GM12878 (cell line): Measurements from ENCODE around the gene IQGAP3. TPM values are rescaled to one million over a fixed set of nuclear protein-coding genes. Genes with fewer than 3 reads are reported as not detected.
A peak's percentile ranks its signal among the peaks of the same experiment; 100 is the strongest.

Source experiments
- ATAC-seq: fragments of 200-7000 bp; cut with Tn5 transposase; 3 replicates; pipeline ENCODE4 v1.9.1; 2020; ENCODE audit warnings: mild to moderate bottlenecking, moderate library complexity
- BruUV-seq: library from RNA; stranded (reverse); fragments of 400-500 nt; replicated peaks from 2 replicates; lab custom pipeline; 2021; lab: Mats Ljungman, UMichigan
- CTCF ChIA-PET: fragments of 300-600 bp; sonication (Branson Sonifier 250); formaldehyde crosslinking; extraction: SDS; loops from one replicate; lab custom pipeline; 2021; ENCODE audit warnings: inconsistent platforms; lab: Yijun Ruan, JAX
- POLR2A ChIA-PET: fragments of 350-600 bp; formaldehyde crosslinking; extraction: SDS; loops from one replicate; lab custom pipeline; 2021; ENCODE audit warnings: inconsistent platforms; lab: Charles Lee
- RAD21 ChIA-PET: fragments of 300-600 bp; sonication (Branson Sonifier 250); formaldehyde crosslinking; loops from one replicate; lab custom pipeline; 2023; ENCODE audit warnings: antibody characterized with exemption; ENCODE audit not compliant: unreplicated experiment; lab: Charles Lee
- SMC1A ChIA-PET: fragments of 300-600 bp; sonication (Branson Sonifier 250); formaldehyde crosslinking; loops from one replicate; lab custom pipeline; 2023; ENCODE audit not compliant: unreplicated experiment, uncharacterized antibody; lab: Charles Lee
- DNase-seq: peaks from one replicate; pipeline ENCODE4 v3.0.0-alpha.2; 2011; ENCODE audit warnings: low read depth, low spot score
- FAIRE-seq: peaks from 3 replicates; lab custom pipeline; 2011; peaks lifted over from hg19 to GRCh38; lab: Jason Lieb, UNC
- H2AFZ ChIP-seq: 2 replicates; pipeline ENCODE4 v1.6.0; 2011; ENCODE audit warnings: low read depth, low read length, control low read depth; ENCODE audit not compliant: control insufficient read depth
- H3K27ac ChIP-seq: 2 replicates; pipeline ENCODE4 v1.5.1; 2011; ENCODE audit warnings: control low read depth; ENCODE audit not compliant: control insufficient read depth, insufficient read depth
- H3K27me3 ChIP-seq, 2 experiments: replicated peaks in 1 of 2; 2 replicates each; pipeline versions ENCODE4 v1.6.0 to v1.6.1; 2011; ENCODE audit warnings: low read length in 1 of 2; ENCODE audit not compliant: control insufficient read depth in 2 of 2, insufficient read depth in 2 of 2
- H3K36me3 ChIP-seq, 2 experiments: 2 replicates each; pipeline ENCODE4 v1.5.1; 2011; ENCODE audit warnings: low read length in 1 of 2; ENCODE audit not compliant: control insufficient read depth in 2 of 2, insufficient read depth in 2 of 2
- H3K4me1 ChIP-seq: 2 replicates; pipeline ENCODE4 v1.6.1; 2011; ENCODE audit warnings: mild to moderate bottlenecking, low read length, moderate library complexity, mixed read lengths; ENCODE audit not compliant: control insufficient read depth, insufficient read depth
- H3K4me2 ChIP-seq: 2 replicates; pipeline ENCODE4 v1.6.0; 2011; ENCODE audit warnings: control low read depth; ENCODE audit not compliant: control insufficient read depth, insufficient read depth
- H3K4me3 ChIP-seq: fragments of 200-600 bp; sonication (generic); 2 replicates; pipeline ENCODE4 v1.5.1; 2016
- H3K79me2 ChIP-seq: 2 replicates; pipeline ENCODE4 v1.6.0; 2011; ENCODE audit warnings: low read length; ENCODE audit not compliant: control insufficient read depth, insufficient read depth
- H3K9ac ChIP-seq: 2 replicates; pipeline ENCODE4 v1.8.0; 2011; ENCODE audit warnings: low read length, control low read depth, mixed read lengths; ENCODE audit not compliant: control insufficient read depth, insufficient read depth
- H3K9me3 ChIP-seq: replicated peaks from 3 replicates; pipeline ENCODE4 v1.5.1; 2011; ENCODE audit warnings: mild to moderate bottlenecking, low read length; ENCODE audit not compliant: control insufficient read depth, insufficient read depth
- H4K20me1 ChIP-seq: 2 replicates; pipeline ENCODE4 v1.6.0; 2011; ENCODE audit not compliant: control insufficient read depth, insufficient read depth
- ATF7 ChIP-seq: fragments of 450-650 bp; IDR thresholded peaks from 2 replicates; pipeline ENCODE4 v1.6.1; 2016; ENCODE audit warnings: low read depth, mild to moderate bottlenecking
- BMI1 ChIP-seq: fragments of 450-650 bp; IDR thresholded peaks from 2 replicates; pipeline ENCODE4 v1.6.1; 2016; ENCODE audit warnings: mild to moderate bottlenecking, moderate library complexity, borderline replicate concordance
- ETV6 ChIP-seq, 2 experiments: fragments of 450-650 bp in 1 of 2; IDR thresholded peaks in 1 of 2; conservative IDR thresholded peaks in 1 of 2; 2 replicates each; pipeline ENCODE4 v1.6.1; 2014; ENCODE audit warnings: antibody characterized with exemption in 1 of 2, borderline replicate concordance in 1 of 2, low read depth in 1 of 2, mild to moderate bottlenecking in 1 of 2, moderate library complexity in 1 of 2
- HDAC6 ChIP-seq: fragments of 200-600 bp; sonication (generic); IDR thresholded peaks from one replicate; pipeline ENCODE4 v1.8.0; 2017; ENCODE audit warnings: antibody characterized with exemption; ENCODE audit not compliant: unreplicated experiment
- NR2C2 ChIP-seq: IDR thresholded peaks from 2 replicates; pipeline ENCODE4 v1.6.1; 2011; ENCODE audit warnings: borderline replicate concordance, low read depth; ENCODE audit not compliant: control insufficient read depth, insufficient read length
- STAT3 ChIP-seq: IDR thresholded peaks from 2 replicates; pipeline ENCODE4 v1.6.1; 2011; ENCODE audit warnings: low read depth, low read length, improper control_type of control experiment
- YBX1 ChIP-seq: fragments of 450-650 bp; IDR thresholded peaks from 2 replicates; pipeline ENCODE4 v1.6.1; 2016; ENCODE audit warnings: antibody characterized with exemption
- WGBS: methylation state at CpG from one replicate; pipeline ENCODE4 v1.1.6; 2016; ENCODE audit warnings: low lambda C conversion rate; ENCODE audit not compliant: insufficient replicate concordance, insufficient coverage; ENCODE audit errors: missing lambda C conversion rate; 5-methylcytosine and 5-hydroxymethylcytosine counted together
- in situ Hi-C: fragments of 300-500 bp; cut with MboI; formaldehyde crosslinking; loops from 9 replicates; pipeline ENCODE4 v1.14.3; 2018; ENCODE audit warnings: mixed read lengths
- intact Hi-C: fragments of 100-400 bp; cut with micrococcal nuclease; formaldehyde crosslinking; loops from one replicate; pipeline ENCODE4 v1.14.2; 2022; ENCODE audit not compliant: unreplicated experiment
- polyA plus RNA-seq, 11 experiments: library from polyadenylated mRNA; depleted of rRNA in 4 of 11; unstranded in 6 of 11; stranded (reverse) in 5 of 11; fragments of >200 nt; fragmentation: Nextera tagmentation in 4 of 11; fragmentation: Illumina TruSeq in 1 of 11; extraction: Ambion mirVana in 4 of 11; extraction: Trizol in 1 of 11; gene quantifications; 1 replicate in 1 of 11; 2 replicates in 10 of 11; pipeline versions ENCODE4 v1.2.1 to v1.2.3, GENCODE V29; 2011 to 2016; ENCODE audit warnings: inconsistent platforms in 2 of 11, missing spikeins in 2 of 11, low read depth in 1 of 11
- total RNA-seq, 4 experiments: library from RNA; depleted of rRNA in 3 of 4; stranded (reverse); fragments of >200 nt in 3 of 4; fragmentation: Illumina TruSeq in 1 of 4; extraction: Trizol in 1 of 4; gene quantifications; 2 replicates each; pipeline versions ENCODE4 v1.2.1 to v1.2.3, GENCODE V29; 2013 to 2021
- TF ChIP-seq, protein P1 (sequence below): fragments of 450-650 bp; formaldehyde crosslinking; IDR thresholded peaks from 2 replicates; pipeline ENCODE4 v1.4.0; 2020; ENCODE audit warnings: mild to moderate bottlenecking, moderate library complexity
- TF ChIP-seq, protein P2 (sequence below): fragments of 450-650 bp; conservative IDR thresholded peaks from 2 replicates; pipeline ENCODE4 v1.6.1; 2017; ENCODE audit warnings: mild to moderate bottlenecking, moderate library complexity
- TF ChIP-seq, protein P3 (sequence below): fragments of 450-650 bp; IDR thresholded peaks from 2 replicates; pipeline ENCODE4 v1.6.1; 2017; ENCODE audit warnings: antibody characterized with exemption, mild to moderate bottlenecking, moderate library complexity

IQGAP3 gene
- total and polyA plus RNA-seq, 10 of the 15 experiments (the other 5 are each of a cell fraction or from before 2014, with no cell fraction given): 1.1 to 10.7 (median 7.9) TPM

GRCh38 chr1:156596426-156596825 is 24.1 kb upstream of the IQGAP3 start (continued):
- TF ChIP-seq, protein P1, sequence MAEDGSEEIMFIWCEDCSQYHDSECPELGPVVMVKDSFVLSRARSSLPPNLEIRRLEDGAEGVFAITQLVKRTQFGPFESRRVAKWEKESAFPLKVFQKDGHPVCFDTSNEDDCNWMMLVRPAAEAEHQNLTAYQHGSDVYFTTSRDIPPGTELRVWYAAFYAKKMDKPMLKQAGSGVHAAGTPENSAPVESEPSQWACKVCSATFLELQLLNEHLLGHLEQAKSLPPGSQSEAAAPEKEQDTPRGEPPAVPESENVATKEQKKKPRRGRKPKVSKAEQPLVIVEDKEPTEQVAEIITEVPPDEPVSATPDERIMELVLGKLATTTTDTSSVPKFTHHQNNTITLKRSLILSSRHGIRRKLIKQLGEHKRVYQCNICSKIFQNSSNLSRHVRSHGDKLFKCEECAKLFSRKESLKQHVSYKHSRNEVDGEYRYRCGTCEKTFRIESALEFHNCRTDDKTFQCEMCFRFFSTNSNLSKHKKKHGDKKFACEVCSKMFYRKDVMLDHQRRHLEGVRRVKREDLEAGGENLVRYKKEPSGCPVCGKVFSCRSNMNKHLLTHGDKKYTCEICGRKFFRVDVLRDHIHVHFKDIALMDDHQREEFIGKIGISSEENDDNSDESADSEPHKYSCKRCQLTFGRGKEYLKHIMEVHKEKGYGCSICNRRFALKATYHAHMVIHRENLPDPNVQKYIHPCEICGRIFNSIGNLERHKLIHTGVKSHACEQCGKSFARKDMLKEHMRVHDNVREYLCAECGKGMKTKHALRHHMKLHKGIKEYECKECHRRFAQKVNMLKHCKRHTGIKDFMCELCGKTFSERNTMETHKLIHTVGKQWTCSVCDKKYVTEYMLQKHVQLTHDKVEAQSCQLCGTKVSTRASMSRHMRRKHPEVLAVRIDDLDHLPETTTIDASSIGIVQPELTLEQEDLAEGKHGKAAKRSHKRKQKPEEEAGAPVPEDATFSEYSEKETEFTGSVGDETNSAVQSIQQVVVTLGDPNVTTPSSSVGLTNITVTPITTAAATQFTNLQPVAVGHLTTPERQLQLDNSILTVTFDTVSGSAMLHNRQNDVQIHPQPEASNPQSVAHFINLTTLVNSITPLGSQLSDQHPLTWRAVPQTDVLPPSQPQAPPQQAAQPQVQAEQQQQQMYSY (CRISPR knock-in tag): no peak

GRCh38 chr1:156595016-156595415 is 22.7 kb upstream of the IQGAP3 start:
- H4K20me1 ChIP-seq: no peaks in the 10 kb centered on the region
- H3K4me3 ChIP-seq: no peak overlapping the region
- RAD21 ChIA-PET: interaction anchor here (0.7 kb wide), 1 partner anchor 14 kb away, joined by 3 read pairs; no protein-coding TSS in a partner anchor
- no peak overlapping the region for H3K9ac ChIP-seq
- no peaks in the 10 kb centered on the region for H3K27me3 ChIP-seq
- DNase-seq (no peak), FAIRE-seq (no peak), ATAC-seq (no peak)
- POLR2A ChIA-PET: interaction anchor here (0.6 kb wide), 2 partner anchors 18 to 22 kb away, joined by 3 to 5 read pairs; no protein-coding TSS in a partner anchor
- CTCF ChIA-PET: interaction anchor here (1.1 to 4.6 kb wide), 2 partner anchors 13 to 180 kb away, joined by 4 to 34 read pairs; no protein-coding TSS in a partner anchor
- H3K9me3 ChIP-seq: no peaks in the 10 kb centered on the region
- intact Hi-C loops: no loop called here
- peaks cover 20% of the 10 kb centered on the region for H3K79me2 ChIP-seq
- SMC1A ChIA-PET: interaction anchor here (1.6 to 5.9 kb wide), 2 partner anchors 8 to 140 kb away, joined by 6 to 47 read pairs; partner anchors contain the start of gene GPATCH4
- peaks cover 8% of the 10 kb centered on the region for H3K4me1 ChIP-seq
- in situ Hi-C loops: no loop called here
- H3K27ac ChIP-seq: no peak overlapping the region
- H3K4me2 ChIP-seq: no peak overlapping the region
- no peak overlapping the region for H2AFZ ChIP-seq
- TSS peak; percentile 65 for BruUV-seq
- TF ChIP-seq ETV6 (conservative IDR thresholded peaks at IDR 0.05 in 1 of 2, IDR thresholded peaks at IDR 0.05 in 1 of 2; ENCODE audit: borderline replicate concordance in 1 of 2, low read depth in 1 of 2) (no peak), YBX1 (no peak), BMI1 (no peak), ATF7 (no peak), NR2C2 (no peak), HDAC6 (no peak), STAT3 (no peak)
- TF ChIP-seq, protein P2, sequence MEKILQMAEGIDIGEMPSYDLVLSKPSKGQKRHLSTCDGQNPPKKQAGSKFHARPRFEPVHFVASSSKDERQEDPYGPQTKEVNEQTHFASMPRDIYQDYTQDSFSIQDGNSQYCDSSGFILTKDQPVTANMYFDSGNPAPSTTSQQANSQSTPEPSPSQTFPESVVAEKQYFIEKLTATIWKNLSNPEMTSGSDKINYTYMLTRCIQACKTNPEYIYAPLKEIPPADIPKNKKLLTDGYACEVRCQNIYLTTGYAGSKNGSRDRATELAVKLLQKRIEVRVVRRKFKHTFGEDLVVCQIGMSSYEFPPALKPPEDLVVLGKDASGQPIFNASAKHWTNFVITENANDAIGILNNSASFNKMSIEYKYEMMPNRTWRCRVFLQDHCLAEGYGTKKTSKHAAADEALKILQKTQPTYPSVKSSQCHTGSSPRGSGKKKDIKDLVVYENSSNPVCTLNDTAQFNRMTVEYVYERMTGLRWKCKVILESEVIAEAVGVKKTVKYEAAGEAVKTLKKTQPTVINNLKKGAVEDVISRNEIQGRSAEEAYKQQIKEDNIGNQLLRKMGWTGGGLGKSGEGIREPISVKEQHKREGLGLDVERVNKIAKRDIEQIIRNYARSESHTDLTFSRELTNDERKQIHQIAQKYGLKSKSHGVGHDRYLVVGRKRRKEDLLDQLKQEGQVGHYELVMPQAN: no peak
- TF ChIP-seq, protein P3, sequence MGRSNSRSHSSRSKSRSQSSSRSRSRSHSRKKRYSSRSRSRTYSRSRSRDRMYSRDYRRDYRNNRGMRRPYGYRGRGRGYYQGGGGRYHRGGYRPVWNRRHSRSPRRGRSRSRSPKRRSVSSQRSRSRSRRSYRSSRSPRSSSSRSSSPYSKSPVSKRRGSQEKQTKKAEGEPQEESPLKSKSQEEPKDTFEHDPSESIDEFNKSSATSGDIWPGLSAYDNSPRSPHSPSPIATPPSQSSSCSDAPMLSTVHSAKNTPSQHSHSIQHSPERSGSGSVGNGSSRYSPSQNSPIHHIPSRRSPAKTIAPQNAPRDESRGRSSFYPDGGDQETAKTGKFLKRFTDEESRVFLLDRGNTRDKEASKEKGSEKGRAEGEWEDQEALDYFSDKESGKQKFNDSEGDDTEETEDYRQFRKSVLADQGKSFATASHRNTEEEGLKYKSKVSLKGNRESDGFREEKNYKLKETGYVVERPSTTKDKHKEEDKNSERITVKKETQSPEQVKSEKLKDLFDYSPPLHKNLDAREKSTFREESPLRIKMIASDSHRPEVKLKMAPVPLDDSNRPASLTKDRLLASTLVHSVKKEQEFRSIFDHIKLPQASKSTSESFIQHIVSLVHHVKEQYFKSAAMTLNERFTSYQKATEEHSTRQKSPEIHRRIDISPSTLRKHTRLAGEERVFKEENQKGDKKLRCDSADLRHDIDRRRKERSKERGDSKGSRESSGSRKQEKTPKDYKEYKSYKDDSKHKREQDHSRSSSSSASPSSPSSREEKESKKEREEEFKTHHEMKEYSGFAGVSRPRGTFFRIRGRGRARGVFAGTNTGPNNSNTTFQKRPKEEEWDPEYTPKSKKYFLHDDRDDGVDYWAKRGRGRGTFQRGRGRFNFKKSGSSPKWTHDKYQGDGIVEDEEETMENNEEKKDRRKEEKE: no peak
- peaks cover 27 to 31% of the 10 kb centered on the region in 2 experiments; a peak in 3 of 4 replicates for H3K36me3 ChIP-seq
- 100% methylated on average over 2 of the region's 2 CpGs for WGBS
